Measurements from ENCODE around the gene CAP2. TPM values are rescaled to one million over a fixed set of nuclear protein-coding genes. Genes with fewer than 3 reads are reported as not detected.
A peak's percentile ranks its signal among the peaks of the same experiment; 100 is the strongest.
"Not testable (repeated sequence)": the region's sequence is repeated elsewhere in the genome, so short reads cannot be mapped to it uniquely, and the experiment has no call there.

Gene CAP2
- total RNA-seq, 4 donors from 2014 or later = 28.5 to 66.5 (median 59.0) TPM

DNA sequence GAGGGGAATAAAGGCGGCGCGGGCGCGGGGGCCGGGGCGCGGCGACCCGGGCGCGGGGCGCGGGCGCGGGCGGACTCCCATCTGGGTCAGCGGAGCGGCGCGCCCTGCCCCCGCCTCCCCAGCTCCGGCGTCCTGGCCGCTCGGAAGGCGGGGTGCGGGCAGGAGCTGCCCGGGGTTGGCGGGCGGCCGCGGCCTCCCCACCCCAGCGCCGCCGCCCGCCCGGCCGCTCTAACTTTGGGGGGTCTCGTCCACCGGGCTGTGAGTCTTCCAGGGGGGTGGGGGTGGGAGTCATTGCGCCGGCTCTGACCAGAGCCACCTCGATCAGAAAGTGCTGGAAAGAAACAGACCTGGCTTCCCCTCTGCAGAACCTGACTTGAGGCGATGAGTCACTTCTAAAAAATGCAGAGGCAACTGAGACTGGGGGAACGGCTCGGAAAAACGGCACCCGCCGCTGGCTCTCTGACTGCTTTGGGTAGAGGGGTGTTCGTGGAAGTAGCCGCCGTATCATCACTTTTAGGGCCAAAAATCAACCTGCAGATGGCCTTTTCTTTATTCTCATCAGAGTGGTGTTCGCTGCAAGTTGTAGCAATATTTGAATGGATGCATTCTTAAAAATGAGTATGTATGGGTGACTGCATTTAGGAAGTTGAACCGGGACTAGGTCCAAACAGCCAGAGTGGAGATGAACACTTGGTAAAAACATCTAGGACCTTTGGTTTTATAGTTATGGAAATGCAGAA, 667 bp downstream of the CAP2 start:
- H3K9me3 ChIP-seq = no peaks in the 10 kb centered on the region
- no peaks in the 10 kb centered on the region for H3K36me3 ChIP-seq
- peak overlapping the region; percentile 94 to 97 for H3K4me3 ChIP-seq
- WGBS, 2 donors (ENCODE audit: low coverage in 1 of 2) = 1 to 2% methylated on average over 10 of the region's 55 CpGs
- peak overlapping the region; percentile 85 to 98 (median 96) for H3K27ac ChIP-seq
- H3K4me1 ChIP-seq = peaks cover 0 to 27% (median 7%) of the 10 kb centered on the region in 3 donors
- no peak for TF ChIP-seq EP300 (IDR thresholded peaks at IDR 0.05)
- TF ChIP-seq, protein P1, sequence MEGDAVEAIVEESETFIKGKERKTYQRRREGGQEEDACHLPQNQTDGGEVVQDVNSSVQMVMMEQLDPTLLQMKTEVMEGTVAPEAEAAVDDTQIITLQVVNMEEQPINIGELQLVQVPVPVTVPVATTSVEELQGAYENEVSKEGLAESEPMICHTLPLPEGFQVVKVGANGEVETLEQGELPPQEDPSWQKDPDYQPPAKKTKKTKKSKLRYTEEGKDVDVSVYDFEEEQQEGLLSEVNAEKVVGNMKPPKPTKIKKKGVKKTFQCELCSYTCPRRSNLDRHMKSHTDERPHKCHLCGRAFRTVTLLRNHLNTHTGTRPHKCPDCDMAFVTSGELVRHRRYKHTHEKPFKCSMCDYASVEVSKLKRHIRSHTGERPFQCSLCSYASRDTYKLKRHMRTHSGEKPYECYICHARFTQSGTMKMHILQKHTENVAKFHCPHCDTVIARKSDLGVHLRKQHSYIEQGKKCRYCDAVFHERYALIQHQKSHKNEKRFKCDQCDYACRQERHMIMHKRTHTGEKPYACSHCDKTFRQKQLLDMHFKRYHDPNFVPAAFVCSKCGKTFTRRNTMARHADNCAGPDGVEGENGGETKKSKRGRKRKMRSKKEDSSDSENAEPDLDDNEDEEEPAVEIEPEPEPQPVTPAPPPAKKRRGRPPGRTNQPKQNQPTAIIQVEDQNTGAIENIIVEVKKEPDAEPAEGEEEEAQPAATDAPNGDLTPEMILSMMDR (IDR thresholded peaks at IDR 0.05) = no peak
- TF ChIP-seq POLR2A (IDR thresholded peaks at IDR 0.05) = no peak
- no peak for TF ChIP-seq POLR2AphosphoS5 (IDR thresholded peaks at IDR 0.05)
- no peaks in the 10 kb centered on the region for H3K27me3 ChIP-seq
- ATAC-seq = peak; percentile 82

DNA sequence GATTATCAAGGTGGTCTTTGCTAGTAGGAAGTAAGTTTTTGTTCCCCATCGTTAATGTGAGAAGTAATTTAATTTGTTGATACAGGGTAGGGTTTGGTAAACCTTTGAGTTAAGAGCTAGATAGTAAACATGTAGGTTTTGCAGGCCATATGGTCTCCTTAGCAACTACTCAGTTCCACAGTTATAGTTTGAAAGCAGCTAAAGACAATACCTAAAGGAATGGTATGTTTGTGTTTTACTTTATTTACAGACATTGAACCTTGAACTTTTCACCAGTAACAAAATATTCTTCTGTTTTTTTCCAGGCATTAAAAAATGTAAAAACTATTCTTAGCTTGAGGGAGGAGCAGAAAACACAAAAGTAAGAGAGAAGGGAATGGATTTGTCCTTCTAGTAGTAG, 1.7 kb downstream of the CAP2 start:
- Histone ChIP-seq H3K9me3 (no peaks in the 10 kb centered on the region), H3K4me1 (peaks cover 0 to 31% (median 7%) of the 10 kb centered on the region in 3 donors), H3K27ac (peak overlapping the region in 3 of 4 donors; percentile 3 to 98 (median 93)), H3K36me3 (no peaks in the 10 kb centered on the region), H3K4me3 (peak overlapping the region in 1 of 2 donors; percentile 97), H3K27me3 (no peaks in the 10 kb centered on the region)
- WGBS, 2 donors (ENCODE audit: low coverage in 1 of 2) = 46 to 57% methylated on average over 1 of the region's 1 CpG
- TF ChIP-seq EP300 (IDR thresholded peaks at IDR 0.05) = no peak
- no peak for ATAC-seq

DNA sequence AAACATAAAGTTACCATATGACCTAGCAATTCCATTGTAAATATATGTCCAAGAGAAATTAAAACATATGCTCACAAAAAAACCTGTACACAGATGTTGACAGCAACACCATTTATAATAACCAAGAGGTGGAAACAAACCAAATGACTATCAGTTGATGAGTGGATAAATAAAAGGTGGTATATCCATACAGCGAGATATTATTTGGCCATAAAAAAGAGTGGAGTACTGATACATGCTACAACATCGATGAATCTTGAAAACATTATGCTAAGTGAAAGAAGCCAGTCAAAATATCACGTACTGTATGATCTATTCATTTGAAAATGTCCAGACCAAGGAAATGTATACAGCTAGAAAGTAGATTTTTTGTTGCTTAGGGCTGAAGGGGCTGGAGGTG, 2.9 kb downstream of the CAP2 start:
- no peak for ATAC-seq
- no peaks in the 10 kb centered on the region for H3K27me3 ChIP-seq
- 91 to 98% methylated on average over 3 of the region's 3 CpGs for WGBS, 2 donors (ENCODE audit: low coverage in 1 of 2)
- H3K4me1 ChIP-seq = peaks cover 0 to 31% (median 7%) of the 10 kb centered on the region in 3 donors
- H3K4me3 ChIP-seq = no peak overlapping the region
- no peak overlapping the region for H3K27ac ChIP-seq
- no peaks in the 10 kb centered on the region for H3K9me3 ChIP-seq
- no peaks in the 10 kb centered on the region for H3K36me3 ChIP-seq
- TF ChIP-seq POLR2A (IDR thresholded peaks at IDR 0.05) (no peak), EP300 (IDR thresholded peaks at IDR 0.05) (no peak), POLR2AphosphoS5 (IDR thresholded peaks at IDR 0.05) (no peak)
- TF ChIP-seq, protein P1 (IDR thresholded peaks at IDR 0.05) = no peak

DNA sequence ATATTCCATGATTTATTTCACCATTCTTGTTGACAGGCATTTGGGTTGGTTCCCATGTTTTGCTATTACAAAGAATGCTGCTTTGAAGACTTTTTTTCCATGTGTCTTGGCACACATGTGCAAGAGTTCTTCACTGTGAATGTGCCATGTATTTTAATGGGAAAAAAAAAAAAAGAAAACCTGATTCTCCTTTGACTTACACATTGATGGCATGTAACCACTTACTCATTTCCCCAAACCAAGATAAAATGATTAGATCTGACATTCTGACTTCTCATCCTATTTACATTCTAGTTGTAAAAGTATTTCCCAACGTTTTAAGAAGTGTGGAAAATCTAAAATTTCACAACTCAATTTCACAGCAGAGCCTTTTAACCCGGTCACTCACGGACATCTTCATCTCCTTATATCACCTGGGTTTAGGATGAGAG, 4.4 kb downstream of the CAP2 start:
- H3K4me1 ChIP-seq = peaks cover 0 to 28% (median 7%) of the 10 kb centered on the region in 3 donors
- TF ChIP-seq POLR2A (IDR thresholded peaks at IDR 0.05) = no peak
- TF ChIP-seq POLR2AphosphoS5 (IDR thresholded peaks at IDR 0.05) = peak; percentile 16
- TF ChIP-seq, protein P1 (IDR thresholded peaks at IDR 0.05) = no peak
- H3K27ac ChIP-seq = peak overlapping the region in 1 of 4 donors; percentile 14
- no peaks in the 10 kb centered on the region for H3K27me3 ChIP-seq
- H3K4me3 ChIP-seq = no peak overlapping the region
- ATAC-seq = no peak
- WGBS, 2 donors (ENCODE audit: low coverage in 1 of 2) = 68 to 72% methylated on average over 3 of the region's 3 CpGs
- H3K9me3 ChIP-seq = no peaks in the 10 kb centered on the region
- H3K36me3 ChIP-seq = no peaks in the 10 kb centered on the region

DNA sequence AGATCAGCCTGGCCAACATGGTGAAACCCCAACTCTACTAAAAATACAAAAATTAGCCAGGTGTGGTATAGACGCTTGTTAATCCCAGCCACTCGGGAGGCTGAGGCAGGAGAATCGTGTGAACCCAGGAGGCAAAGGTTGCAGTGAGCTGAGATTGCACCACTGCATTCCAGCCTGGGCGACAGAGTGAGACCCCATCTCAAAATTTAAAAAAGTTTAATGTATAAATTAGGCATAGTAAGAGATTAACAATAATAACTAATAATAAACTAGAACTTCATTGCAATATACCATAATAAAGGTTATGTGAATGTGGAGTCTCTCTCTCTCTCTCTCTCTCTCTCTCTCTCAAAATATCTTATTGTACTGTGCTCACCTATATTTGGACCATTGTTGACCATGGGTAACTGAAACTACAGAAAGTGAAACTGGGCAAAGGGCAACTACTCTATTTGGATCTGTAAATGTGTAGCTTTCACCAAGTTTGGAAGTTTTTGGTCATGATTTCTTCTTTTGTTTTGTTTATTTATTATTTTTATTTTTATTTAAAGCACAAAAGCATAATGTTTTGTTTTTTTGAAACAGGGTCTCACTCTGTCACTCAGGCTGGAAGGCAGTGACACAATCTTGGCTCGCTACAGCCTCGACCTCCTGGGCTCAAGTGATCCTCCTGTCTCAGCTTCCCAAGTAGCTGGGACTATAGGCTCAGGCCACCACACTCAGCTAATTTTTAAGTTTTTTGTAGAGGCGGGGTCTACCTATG, 12.0 kb downstream of the CAP2 start:
- H3K4me1 ChIP-seq = peaks cover 0 to 16% (median 0%) of the 10 kb centered on the region in 3 donors
- H3K9me3 ChIP-seq, H3K27me3 ChIP-seq, ATAC-seq, H3K36me3 ChIP-seq, H3K4me3 ChIP-seq: not testable (repeated sequence)
- peak overlapping the region in 1 of 4 donors; percentile 38 for H3K27ac ChIP-seq
- WGBS, 2 donors (ENCODE audit: low coverage in 1 of 2) = 67 to 86% methylated on average over 2 to 6 of the region's 7 CpGs
